BE2C (cell line): ENCODE results near the gene KCNH1.
A peak's percentile ranks its signal among the peaks of the same experiment; 100 is the strongest.

Experiments
- DNase-seq: peaks from one replicate; pipeline ENCODE4 v3.0.0-alpha.2; 2020
- H3K27me3 ChIP-seq: fragments of 250-450 bp; sonication (Bioruptor Pico); 2 replicates; pipeline ENCODE4 v1.5.1; 2020; ENCODE audit warnings: mild to moderate bottlenecking
- H3K36me3 ChIP-seq: fragments of 250-450 bp; sonication (Bioruptor Pico); 2 replicates; pipeline ENCODE4 v1.5.1; 2020; ENCODE audit warnings: mild to moderate bottlenecking
- H3K4me1 ChIP-seq: fragments of 250-450 bp; sonication (Bioruptor Pico); 2 replicates; pipeline ENCODE4 v1.5.1; 2020
- H3K4me3 ChIP-seq: 2 replicates; pipeline ENCODE4 v1.5.1; 2011; ENCODE audit warnings: low read depth, low read length
- H3K9me3 ChIP-seq: fragments of 250-450 bp; sonication (Bioruptor Pico); 2 replicates; pipeline ENCODE4 v1.5.1; 2020
- CTCF ChIP-seq: IDR thresholded peaks from 2 replicates; pipeline ENCODE4 v1.5.1; 2012; ENCODE audit warnings: mild to moderate bottlenecking, low read depth, low read length

Gene KCNH1

GRCh38 chr1:210819266-210819665 lies 314.7 kb downstream of the KCNH1 start:
- Histone ChIP-seq H3K36me3 (no peaks in the 10 kb centered on the region), H3K27me3 (no peaks in the 10 kb centered on the region), H3K4me1 (no peaks in the 10 kb centered on the region), H3K4me3 (no peak overlapping the region), H3K9me3 (no peaks in the 10 kb centered on the region)
- no peak for TF ChIP-seq CTCF
- DNase-seq: no peak

GRCh38 chr1:210817385-210818275 lies 316.3 kb downstream of the KCNH1 start:
- Histone ChIP-seq H3K9me3 (no peaks in the 10 kb centered on the region), H3K27me3 (no peaks in the 10 kb centered on the region), H3K4me3 (no peak overlapping the region), H3K4me1 (no peaks in the 10 kb centered on the region), H3K36me3 (no peaks in the 10 kb centered on the region)
- DNase-seq: no peak
- TF ChIP-seq CTCF: no peak

GRCh38 chr1:210815641-210816550 lies 318.1 kb downstream of the KCNH1 start:
- Histone ChIP-seq H3K36me3 (no peaks in the 10 kb centered on the region), H3K27me3 (no peaks in the 10 kb centered on the region), H3K4me1 (no peaks in the 10 kb centered on the region), H3K4me3 (no peak overlapping the region), H3K9me3 (no peaks in the 10 kb centered on the region)
- no peak for DNase-seq
- no peak for TF ChIP-seq CTCF

GRCh38 chr1:210814382-210815123 lies 319.4 kb downstream of the KCNH1 start:
- no peak for DNase-seq
- H3K4me3 ChIP-seq: no peak overlapping the region
- no peaks in the 10 kb centered on the region for H3K27me3 ChIP-seq
- H3K4me1 ChIP-seq: no peaks in the 10 kb centered on the region
- TF ChIP-seq CTCF: no peak
- H3K9me3 ChIP-seq: no peaks in the 10 kb centered on the region
- no peaks in the 10 kb centered on the region for H3K36me3 ChIP-seq

GRCh38 chr1:210801501-210801900 lies 332.4 kb downstream of the KCNH1 start:
- Histone ChIP-seq H3K36me3 (no peaks in the 10 kb centered on the region), H3K4me1 (peaks cover 5% of the 10 kb centered on the region), H3K27me3 (no peaks in the 10 kb centered on the region), H3K4me3 (no peak overlapping the region), H3K9me3 (no peaks in the 10 kb centered on the region)
- peak; percentile 19 for DNase-seq
- no peak for TF ChIP-seq CTCF
